HG03159 (cell line): ENCODE measurements around the gene WNK1.

Experiments used
- ATAC-seq: cut with Tn5 transposase; IDR thresholded peaks from one replicate; pipeline ENCODE4 v1.9.1; 2021; ENCODE audit warnings: mild to moderate bottlenecking, moderate library complexity; ENCODE audit not compliant: unreplicated experiment

The WNK1 gene

GRCh38 chr12:851343-851742, 99.0 kb downstream of the WNK1 start:
- no peak for ATAC-seq

GRCh38 chr12:851913-852312, 99.5 kb downstream of the WNK1 start:
- ATAC-seq, result no peak

- no peak for ATAC-seq
Measured at GRCh38 chr12:852864-853263, 100.5 kb downstream of the WNK1 start.

GRCh38 chr12:857611-858010, 105.2 kb downstream of the WNK1 start:
- no peak for ATAC-seq

DNA sequence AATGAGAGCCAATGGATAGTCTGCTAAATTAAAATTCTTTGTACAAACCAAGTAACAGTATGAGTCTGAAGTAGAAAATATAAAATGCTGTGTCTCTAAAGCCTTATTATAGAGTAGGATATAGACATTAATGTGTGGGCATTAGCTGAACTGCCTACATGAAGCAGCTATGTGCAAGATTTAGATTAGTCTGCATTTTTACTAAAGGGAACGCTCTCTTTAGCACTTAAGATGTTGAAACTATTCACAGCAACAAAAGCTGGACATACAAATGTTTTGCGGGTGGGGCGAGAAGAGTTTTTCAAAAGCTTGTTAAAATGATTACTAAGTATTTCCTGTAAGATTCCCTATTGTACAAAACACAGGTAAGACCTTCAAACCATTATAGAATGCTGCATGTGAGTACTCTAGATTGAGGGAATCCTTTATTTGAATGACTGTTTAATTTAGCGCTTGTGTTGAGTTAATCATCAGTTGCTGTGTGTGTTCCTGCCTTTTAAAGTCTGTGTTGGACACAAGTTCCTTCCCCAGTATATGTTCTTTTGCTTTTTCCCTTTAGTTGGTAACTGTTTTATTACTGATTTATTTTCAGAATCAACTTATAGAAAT, 110.0 kb downstream of the WNK1 start:
- no peak for ATAC-seq

- no peak for ATAC-seq
Measured at GRCh38 chr12:863285-863684, 110.9 kb downstream of the WNK1 start.

GRCh38 chr12:865614-866013, 113.2 kb downstream of the WNK1 start:
- ATAC-seq, result no peak

DNA sequence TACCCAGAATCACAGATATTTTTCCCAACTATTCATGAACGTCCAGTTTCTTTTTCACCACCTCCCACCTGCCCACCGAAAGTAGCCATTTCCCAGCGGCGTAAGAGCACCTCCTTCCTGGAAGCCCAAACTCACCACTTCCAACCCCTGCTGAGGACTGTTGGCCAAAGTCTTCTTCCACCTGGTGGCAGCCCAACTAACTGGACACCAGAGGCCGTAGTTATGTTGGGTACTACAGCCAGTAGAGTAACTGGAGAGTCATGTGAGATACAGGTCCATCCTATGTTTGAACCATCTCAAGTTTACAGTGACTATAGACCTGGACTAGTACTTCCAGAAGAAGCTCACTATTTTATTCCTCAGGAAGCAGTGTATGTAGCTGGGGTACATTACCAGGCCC, 115.5 kb downstream of the WNK1 start:
- no peak for ATAC-seq

DNA sequence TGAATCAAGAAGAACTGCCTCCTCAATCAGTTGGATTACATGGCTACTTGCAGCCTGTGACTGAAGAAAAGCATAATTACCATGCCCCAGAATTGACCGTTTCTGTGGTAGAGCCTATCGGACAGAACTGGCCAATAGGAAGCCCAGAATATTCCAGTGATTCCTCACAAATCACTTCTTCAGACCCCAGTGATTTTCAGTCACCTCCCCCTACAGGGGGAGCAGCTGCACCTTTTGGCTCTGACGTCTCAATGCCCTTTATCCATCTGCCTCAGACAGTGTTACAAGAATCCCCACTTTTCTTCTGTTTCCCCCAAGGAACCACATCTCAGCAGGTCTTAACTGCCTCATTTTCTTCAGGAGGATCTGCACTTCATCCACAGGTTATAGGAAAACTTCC, 116.3 kb downstream of the WNK1 start:
- ATAC-seq, result no peak

- ATAC-seq, result no peak
Measured at GRCh38 chr12:870378-870777, 118.0 kb downstream of the WNK1 start.

DNA sequence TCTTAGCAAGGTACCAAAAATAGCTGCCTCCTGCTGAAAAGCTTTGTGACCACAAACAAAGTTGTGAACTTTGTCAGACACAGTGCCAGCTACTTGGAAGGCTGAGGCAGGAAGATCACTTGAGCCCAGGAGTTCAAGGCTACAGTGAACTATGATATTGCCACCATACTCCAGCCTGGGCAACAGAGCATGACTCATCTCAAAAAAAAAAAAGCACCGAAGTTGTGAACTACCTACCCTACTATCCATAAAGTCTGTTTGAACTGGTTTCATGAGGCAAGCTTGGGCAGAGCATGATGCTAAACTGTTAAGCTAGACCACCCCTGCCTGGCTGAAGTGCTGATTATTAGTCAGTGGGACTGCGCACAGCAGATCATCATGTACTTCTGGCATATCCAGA, 121.6 kb downstream of the WNK1 start:
- no peak for ATAC-seq

DNA sequence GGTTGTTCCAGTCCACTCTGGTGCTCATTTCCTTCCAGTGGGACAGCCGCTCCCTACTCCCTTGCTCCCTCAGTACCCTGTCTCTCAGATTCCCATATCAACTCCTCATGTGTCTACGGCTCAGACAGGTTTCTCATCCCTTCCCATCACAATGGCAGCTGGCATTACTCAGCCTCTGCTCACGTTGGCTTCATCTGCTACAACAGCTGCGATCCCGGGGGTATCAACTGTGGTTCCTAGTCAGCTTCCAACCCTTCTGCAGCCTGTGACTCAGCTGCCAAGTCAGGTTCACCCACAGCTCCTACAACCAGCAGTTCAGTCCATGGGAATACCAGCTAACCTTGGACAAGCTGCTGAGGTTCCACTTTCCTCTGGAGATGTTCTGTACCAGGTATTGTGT, 127.3 kb downstream of the WNK1 start:
- no peak for ATAC-seq

GRCh38 chr12:880656-881055, 128.3 kb downstream of the WNK1 start:
- no peak for ATAC-seq

DNA sequence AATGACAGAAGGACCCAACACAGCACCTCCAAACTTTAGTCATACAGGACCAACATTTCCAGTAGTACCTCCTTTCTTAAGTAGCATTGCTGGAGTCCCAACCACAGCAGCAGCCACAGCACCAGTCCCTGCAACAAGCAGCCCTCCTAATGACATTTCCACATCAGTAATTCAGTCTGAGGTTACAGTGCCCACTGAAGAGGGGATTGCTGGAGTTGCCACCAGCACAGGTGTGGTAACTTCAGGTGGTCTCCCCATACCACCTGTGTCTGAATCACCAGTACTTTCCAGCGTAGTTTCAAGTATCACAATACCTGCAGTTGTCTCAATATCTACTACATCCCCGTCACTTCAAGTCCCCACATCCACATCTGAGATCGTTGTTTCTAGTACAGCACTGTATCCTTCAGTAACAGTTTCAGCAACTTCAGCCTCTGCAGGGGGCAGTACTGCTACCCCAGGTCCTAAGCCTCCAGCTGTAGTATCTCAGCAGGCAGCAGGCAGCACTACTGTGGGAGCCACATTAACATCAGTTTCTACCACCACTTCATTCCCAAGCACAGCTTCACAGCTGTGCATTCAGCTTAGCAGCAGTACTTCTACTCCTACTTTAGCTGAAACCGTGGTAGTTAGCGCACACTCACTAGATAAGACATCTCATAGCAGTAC, 132.5 kb downstream of the WNK1 start:
- no peak for ATAC-seq

- ATAC-seq, result no peak
Measured at GRCh38 chr12:885701-886100, 133.3 kb downstream of the WNK1 start.

DNA sequence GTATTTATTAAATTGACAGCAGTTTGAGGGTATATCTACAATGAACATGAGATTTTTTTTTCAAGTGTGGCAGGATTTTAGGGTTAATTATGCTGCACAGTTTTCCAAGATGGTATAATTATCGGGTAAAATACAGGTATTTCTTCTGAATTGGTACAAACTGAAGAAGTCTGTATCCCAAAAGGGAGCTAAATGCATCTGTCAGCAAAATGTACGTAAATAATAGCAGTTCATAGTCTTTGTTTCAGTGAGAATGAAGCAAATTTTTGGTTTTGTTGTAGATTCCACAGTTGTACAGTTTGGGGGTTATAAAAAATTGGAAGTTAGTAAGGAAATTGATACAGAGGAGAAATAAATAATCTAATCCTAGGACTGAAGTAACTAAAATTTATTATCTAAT, 133.8 kb downstream of the WNK1 start:
- ATAC-seq, result no peak

GRCh38 chr12:894226-894625, 141.8 kb downstream of the WNK1 start:
- no peak for ATAC-seq

GRCh38 chr12:896031-896430, 143.7 kb downstream of the WNK1 start:
- no peak for ATAC-seq

DNA sequence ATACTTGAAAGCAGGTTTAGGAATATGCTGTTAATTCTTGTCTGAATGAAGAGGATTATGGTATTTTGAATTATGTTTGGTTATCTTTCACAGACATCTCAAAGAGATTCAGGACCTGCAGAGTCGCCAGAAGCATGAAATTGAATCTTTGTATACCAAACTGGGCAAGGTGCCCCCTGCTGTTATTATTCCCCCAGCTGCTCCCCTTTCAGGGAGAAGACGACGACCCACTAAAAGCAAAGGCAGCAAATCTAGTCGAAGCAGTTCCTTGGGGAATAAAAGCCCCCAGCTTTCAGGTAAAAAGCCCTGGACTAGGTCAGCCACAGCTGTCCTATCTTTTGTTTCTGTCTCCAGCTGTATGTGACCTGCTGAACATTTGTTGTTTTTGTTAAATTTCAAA, 145.0 kb downstream of the WNK1 start:
- no peak for ATAC-seq

DNA sequence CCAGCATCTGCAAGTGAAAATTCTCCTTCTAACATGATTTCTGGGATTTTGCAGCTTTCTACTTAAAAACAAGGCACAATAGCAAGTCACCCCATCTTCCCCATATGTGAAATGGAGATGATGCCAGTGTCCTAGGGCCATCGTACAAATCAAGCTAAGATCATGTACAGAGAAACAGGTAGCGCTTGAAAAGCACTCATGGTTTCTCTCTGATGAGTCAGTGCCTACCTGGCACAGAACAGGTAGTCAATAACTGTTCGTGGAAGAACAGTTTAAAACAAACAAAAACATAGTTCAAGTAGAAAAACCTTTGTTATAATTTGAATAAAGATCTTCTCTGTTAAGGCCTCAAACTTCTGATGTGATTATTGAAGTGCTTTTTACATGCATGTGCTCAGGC, 150.2 kb downstream of the WNK1 start:
- no peak for ATAC-seq

- no peak for ATAC-seq
Measured at GRCh38 chr12:903055-903454, 150.7 kb downstream of the WNK1 start.

GRCh38 chr12:904010-904414, 151.6 kb downstream of the WNK1 start:
- no peak for ATAC-seq
